ENCODE measurements around the gene NYAP2. TPM values are rescaled to one million over a fixed set of nuclear protein-coding genes. Genes with fewer than 3 reads are reported as not detected.
A peak's percentile ranks its signal among the peaks of the same experiment; 100 is the strongest.

NYAP2 gene
- total RNA-seq, 4 donors from 2014 or later: 0.14 TPM; not detected in 3

GRCh38 chr2:225662101-225662500 is 262.6 kb downstream of the NYAP2 start:
- Histone ChIP-seq H3K9me3 (no peaks in the 10 kb centered on the region), H3K27me3 (no peaks in the 10 kb centered on the region), H3K36me3 (no peaks in the 10 kb centered on the region), H3K4me1 (no peaks in the 10 kb centered on the region), H3K4me3 (no peak overlapping the region), H3K27ac (no peak overlapping the region)
- intact Hi-C loops (cut with DNase I; ENCODE audit: low total_unique reads): loop anchor here (10.0 kb wide), 1 partner anchor 1143 kb away; no protein-coding TSS in a partner anchor
- DNase-seq: no peak
- 57 to 58% methylated on average over 1 to 4 of the region's 4 CpGs for WGBS, 2 donors (ENCODE audit: low coverage in 1 of 2)
- in situ Hi-C loops (cut with MboI; ENCODE audit: low pct_ligation_motif_present in 1 of 4, low pct_unique_long_range_greater_than_20kb in 1 of 4, low sequenced_read_pairs in 3 of 4): loop anchor here (10.0 to 25.0 kb wide), 6 partner anchors 550 to 1453 kb away; no protein-coding TSS in a partner anchor
- TF ChIP-seq POLR2A (IDR thresholded peaks at IDR 0.05) (no peak), POLR2AphosphoS5 (IDR thresholded peaks at IDR 0.05) (no peak), EP300 (IDR thresholded peaks at IDR 0.05; ENCODE audit: low read depth) (no peak), CTCF (IDR thresholded peaks at IDR 0.05) (no peak)

- Histone ChIP-seq H3K27me3 (no peaks in the 10 kb centered on the region), H3K4me3 (no peak overlapping the region), H3K9me3 (no peaks in the 10 kb centered on the region), H3K36me3 (no peaks in the 10 kb centered on the region), H3K4me1 (no peaks in the 10 kb centered on the region), H3K27ac (no peak overlapping the region)
- intact Hi-C loops (cut with DNase I; ENCODE audit: low total_unique reads) (loop anchor here (10.0 kb wide), 1 partner anchor 1137 kb away; no protein-coding TSS in a partner anchor), in situ Hi-C loops (cut with MboI; ENCODE audit: low pct_ligation_motif_present in 1 of 4, low pct_unique_long_range_greater_than_20kb in 1 of 4, low sequenced_read_pairs in 3 of 4) (loop anchor here (5.0 to 25.0 kb wide), 7 partner anchors 555 to 1447 kb away; no protein-coding TSS in a partner anchor)
- WGBS, 2 donors (ENCODE audit: low coverage in 1 of 2): 53 to 81% methylated on average over 2 of the region's 2 CpGs
- no peak for TF ChIP-seq POLR2A (IDR thresholded peaks at IDR 0.05)
- no peak for TF ChIP-seq CTCF (IDR thresholded peaks at IDR 0.05)
- TF ChIP-seq EP300 (IDR thresholded peaks at IDR 0.05; ENCODE audit: low read depth): no peak
- TF ChIP-seq POLR2AphosphoS5 (IDR thresholded peaks at IDR 0.05): no peak
- DNase-seq: no peak
Observed at GRCh38 chr2:225667445-225667844, 267.9 kb downstream of the NYAP2 start.

DNA sequence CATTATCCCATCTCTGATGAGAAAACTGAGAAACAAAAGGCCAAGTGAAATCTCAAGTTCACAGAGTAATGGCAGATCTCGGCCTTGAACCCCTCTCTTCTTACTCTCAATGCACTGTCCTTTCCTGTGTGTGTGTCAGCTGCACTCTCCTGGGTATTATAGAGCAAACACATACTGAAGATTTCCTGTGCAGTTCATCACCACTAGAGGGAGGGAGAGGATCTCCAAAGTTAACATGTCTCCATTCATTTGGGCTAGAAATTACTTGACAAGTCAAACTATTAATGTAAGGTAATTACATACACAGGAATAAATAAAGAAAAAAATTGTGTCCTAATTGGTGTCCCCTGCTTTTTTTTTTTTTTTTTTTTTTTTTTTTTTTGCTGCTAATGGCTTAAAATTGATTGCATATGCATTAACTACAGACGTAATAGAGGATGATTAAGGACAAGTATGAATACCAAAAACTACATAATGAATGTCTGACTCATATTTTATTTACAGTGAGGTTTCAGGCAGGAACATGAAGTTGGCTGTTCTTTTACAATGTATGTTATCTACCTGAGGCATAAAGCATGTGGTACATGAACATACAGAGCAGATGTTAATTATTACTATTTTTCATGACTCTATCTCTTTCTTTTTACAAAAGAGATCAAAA is 269.2 kb downstream of the NYAP2 start:
- WGBS, 2 donors (ENCODE audit: low coverage in 1 of 2): 19 to 22% methylated on average over 2 of the region's 2 CpGs
- Histone ChIP-seq H3K4me1 (no peaks in the 10 kb centered on the region), H3K9me3 (no peaks in the 10 kb centered on the region), H3K27me3 (no peaks in the 10 kb centered on the region), H3K27ac (no peak overlapping the region), H3K4me3 (no peak overlapping the region), H3K36me3 (no peaks in the 10 kb centered on the region)
- intact Hi-C loops (cut with DNase I; ENCODE audit: low total_unique reads): loop anchor here (10.0 kb wide), 1 partner anchor 1136 kb away; no protein-coding TSS in a partner anchor
- DNase-seq: no peak
- in situ Hi-C loops (cut with MboI; ENCODE audit: low pct_ligation_motif_present in 1 of 4, low pct_unique_long_range_greater_than_20kb in 1 of 4, low sequenced_read_pairs in 3 of 4): loop anchor here (5.0 to 25.0 kb wide), 7 partner anchors 556 to 1446 kb away; no protein-coding TSS in a partner anchor
- peak; percentile 55 to 61 (median 59) for TF ChIP-seq CTCF (IDR thresholded peaks at IDR 0.05)
- TF ChIP-seq EP300 (IDR thresholded peaks at IDR 0.05; ENCODE audit: low read depth): no peak

GRCh38 chr2:225670111-225670974 is 270.8 kb downstream of the NYAP2 start:
- Histone ChIP-seq H3K36me3 (no peaks in the 10 kb centered on the region), H3K27me3 (no peaks in the 10 kb centered on the region), H3K9me3 (no peaks in the 10 kb centered on the region), H3K4me1 (no peaks in the 10 kb centered on the region), H3K4me3 (no peak overlapping the region), H3K27ac (no peak overlapping the region)
- TF ChIP-seq CTCF (IDR thresholded peaks at IDR 0.05): peak in 4 of 5 experiments; percentile 17 to 30 (median 26)
- TF ChIP-seq POLR2AphosphoS5 (IDR thresholded peaks at IDR 0.05): peak in 1 of 3 donors; percentile 48
- no peak for TF ChIP-seq POLR2A (IDR thresholded peaks at IDR 0.05)
- no peak for DNase-seq
- intact Hi-C loops (cut with DNase I; ENCODE audit: low total_unique reads): loop anchor here (10.0 kb wide), 1 partner anchor 214 kb away; no protein-coding TSS in a partner anchor
- in situ Hi-C loops (cut with MboI; ENCODE audit: low pct_ligation_motif_present in 1 of 4, low pct_unique_long_range_greater_than_20kb in 1 of 4, low sequenced_read_pairs in 3 of 4): loop anchor here in 3 of 4 donors (10.0 to 25.0 kb wide), 7 partner anchors 558 to 1442 kb away; no protein-coding TSS in a partner anchor
- WGBS, 2 donors (ENCODE audit: low coverage in 1 of 2): 40 to 48% methylated on average over 4 of the region's 4 CpGs

Data from transverse colon (tissue), 4 donors.